Smooth muscle cell (in vitro differentiated cells): ENCODE measurements around the gene USP15. TPM values are rescaled to one million over a fixed set of nuclear protein-coding genes. Genes with fewer than 3 reads are reported as not detected.

Experiments used
- DNase-seq: peaks from one replicate; lab custom pipeline; 2025; ENCODE audit not compliant: unreplicated experiment; lab: John Stamatoyannopoulos, UW
- H2AFZ ChIP-seq: fragments of 200-600 bp; sonication (generic); 2 replicates; pipeline ENCODE4 v1.6.0; 2016; ENCODE audit warnings: antibody characterized with exemption, low read depth, mild to moderate bottlenecking
- H3F3A ChIP-seq: fragments of 200-600 bp; sonication (generic); 2 replicates; pipeline ENCODE4 v1.6.0; 2017; ENCODE audit warnings: antibody characterized with exemption, low read depth
- H3K27ac ChIP-seq: fragments of 200-600 bp; sonication (generic); 2 replicates; pipeline ENCODE4 v1.5.1; 2016; ENCODE audit warnings: low read depth, mild to moderate bottlenecking
- H3K27me3 ChIP-seq: fragments of 200-600 bp; sonication (generic); 2 replicates; pipeline ENCODE4 v1.6.1; 2016; ENCODE audit warnings: low read depth, mild to moderate bottlenecking
- H3K36me3 ChIP-seq: fragments of 200-600 bp; sonication (generic); 2 replicates; pipeline ENCODE4 v1.5.1; 2016; ENCODE audit warnings: low read depth
- H3K4me1 ChIP-seq: fragments of 200-600 bp; sonication (generic); 2 replicates; pipeline ENCODE4 v1.5.1; 2016; ENCODE audit warnings: low read depth
- H3K4me2 ChIP-seq: fragments of 200-600 bp; sonication (generic); 2 replicates; pipeline ENCODE4 v1.6.0; 2016; ENCODE audit warnings: mild to moderate bottlenecking
- H3K4me3 ChIP-seq: fragments of 200-600 bp; sonication (generic); 2 replicates; pipeline ENCODE4 v1.5.1; 2016; ENCODE audit warnings: mild to moderate bottlenecking
- H3K79me2 ChIP-seq: fragments of 200-600 bp; sonication (generic); 2 replicates; pipeline ENCODE4 v1.6.0; 2016; ENCODE audit warnings: low read depth, mild to moderate bottlenecking
- H3K9ac ChIP-seq: fragments of 200-600 bp; sonication (generic); 2 replicates; pipeline ENCODE4 v1.6.0; 2016; ENCODE audit warnings: low read depth
- H3K9me3 ChIP-seq: fragments of 200-600 bp; sonication (generic); replicated peaks from 2 replicates; pipeline ENCODE4 v1.5.1; 2016; ENCODE audit warnings: low read depth
- H4K20me1 ChIP-seq: fragments of 200-600 bp; sonication (generic); 2 replicates; pipeline ENCODE4 v1.6.0; 2016; ENCODE audit warnings: low read depth
- CTCF ChIP-seq: fragments of 200-600 bp; sonication (generic); IDR thresholded peaks from 2 replicates; pipeline ENCODE4 v1.5.1; 2017; ENCODE audit warnings: borderline replicate concordance, mild to moderate bottlenecking, antibody characterized with exemption; ENCODE audit not compliant: insufficient read depth, poor library complexity, severe bottlenecking
- WGBS: methylation state at CpG from one replicate; pipeline ENCODE4 v1.1.7; 2016; ENCODE audit warnings: low lambda C conversion rate; 5-methylcytosine and 5-hydroxymethylcytosine counted together
- polyA plus RNA-seq: library from polyadenylated mRNA; unstranded; fragments of >200 nt; fragmentation: Nextera tagmentation; extraction: Ambion mirVana; gene quantifications from 2 replicates; pipeline ENCODE4 v1.2.1, GENCODE V29; 2016
- total RNA-seq: library from RNA; depleted of rRNA; stranded (reverse); fragments of >200 nt; gene quantifications from 2 replicates; pipeline ENCODE4 v1.2.3, GENCODE V29; 2014

Gene USP15
- total RNA-seq (43.6 and 53.5 TPM in 2 replicates), polyA plus RNA-seq (28.7 and 33.6 TPM in 2 replicates)

GRCh38 chr12:62259993-62260732 is at the start of gene USP15:
TSS of gene USP15 (plus strand) at chr12:62260404. CDS start at chr12:62260415, 11 bp downstream.
- peak; percentile 89 for DNase-seq
- peak; percentile 50 for TF ChIP-seq CTCF
- Histone ChIP-seq H3K36me3 (no peaks in the 10 kb centered on the region), H2AFZ (peak within 1 kb of the TSS; percentile 97), H3K4me2 (peak within 1 kb of the TSS; percentile 92), H4K20me1 (peaks cover 43% of the 10 kb centered on the region), H3K27me3 (no peaks in the 10 kb centered on the region), H3K27ac (peak within 1 kb of the TSS; percentile 91), H3K9me3 (no peaks in the 10 kb centered on the region), H3K4me3 (peak within 1 kb of the TSS; percentile 96), H3K4me1 (peaks cover 9% of the 10 kb centered on the region), H3F3A (no peaks in the 10 kb centered on the region), H3K79me2 (peaks cover 50% of the 10 kb centered on the region), H3K9ac (peak within 1 kb of the TSS; percentile 87)
- 1% methylated on average over 61 of the region's 61 CpGs for WGBS

GRCh38 chr12:62210422-62210821 is 49.8 kb upstream of the USP15 start:
- peak; percentile 75 for TF ChIP-seq CTCF
- no peaks in the 10 kb centered on the region for H3K36me3 ChIP-seq
- no peaks in the 10 kb centered on the region for H3K27me3 ChIP-seq
- H3K79me2 ChIP-seq = no peaks in the 10 kb centered on the region
- H3K9me3 ChIP-seq = no peaks in the 10 kb centered on the region
- H3K27ac ChIP-seq = no peak overlapping the region
- no peak overlapping the region for H3K4me3 ChIP-seq
- no peak for DNase-seq
- H3K4me2 ChIP-seq = no peak overlapping the region
- H4K20me1 ChIP-seq = no peaks in the 10 kb centered on the region
- H3K9ac ChIP-seq = no peak overlapping the region
- H2AFZ ChIP-seq = no peak overlapping the region
- H3K4me1 ChIP-seq = no peaks in the 10 kb centered on the region
- no peaks in the 10 kb centered on the region for H3F3A ChIP-seq
- WGBS = 41% methylated on average over 7 of the region's 7 CpGs

- H3K4me1 ChIP-seq = no peaks in the 10 kb centered on the region
Measured at GRCh38 chr12:62211510-62211909, 48.7 kb upstream of the USP15 start.

More at GRCh38 chr12:62211510-62211909, 48.7 kb upstream of the USP15 start:
- WGBS = 98% methylated on average over 4 of the region's 4 CpGs
- no peak overlapping the region for H3K27ac ChIP-seq
- no peak overlapping the region for H3K4me3 ChIP-seq
- no peak overlapping the region for H2AFZ ChIP-seq
- H3K27me3 ChIP-seq = no peaks in the 10 kb centered on the region
- H3K79me2 ChIP-seq = no peaks in the 10 kb centered on the region
- DNase-seq = no peak
- no peaks in the 10 kb centered on the region for H4K20me1 ChIP-seq
- no peaks in the 10 kb centered on the region for H3K9me3 ChIP-seq
- H3K9ac ChIP-seq = no peak overlapping the region
- no peak overlapping the region for H3K4me2 ChIP-seq
- no peaks in the 10 kb centered on the region for H3F3A ChIP-seq
- no peak for TF ChIP-seq CTCF
- H3K36me3 ChIP-seq = no peaks in the 10 kb centered on the region
